ENCODE data around the gene NTN1. TPM values are rescaled to one million over a fixed set of nuclear protein-coding genes. Genes with fewer than 3 reads are reported as not detected.

Gene NTN1
- total RNA-seq, 1 experiment from 2014 or later = 1.2 TPM

DNA sequence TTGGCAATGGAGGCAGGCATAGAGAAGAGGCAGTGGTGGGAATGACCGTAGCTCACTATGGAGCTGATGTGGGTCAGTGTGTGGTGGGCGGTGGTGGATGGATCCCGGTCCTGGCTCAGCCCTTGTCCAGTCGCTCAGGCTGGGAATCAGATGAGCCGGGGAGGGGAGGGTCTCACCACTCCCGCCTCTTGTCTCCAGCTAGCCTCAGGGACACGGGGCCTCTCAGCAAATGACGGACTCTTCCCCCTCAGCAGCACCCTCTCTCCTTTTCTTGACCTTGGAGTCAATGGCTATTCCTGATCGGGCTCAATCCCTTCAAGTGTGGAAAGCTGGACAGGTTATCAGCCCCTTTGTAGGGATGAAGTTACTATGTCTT lies 208.5 kb downstream of the NTN1 start:
- Histone ChIP-seq H3K56ac (ENCODE audit: insufficient read length, low read depth, low read length) (no peak overlapping the region), H3K23me2 (ENCODE audit: insufficient read length, low read depth, low read length, poor library complexity, severe bottlenecking) (no peaks in the 10 kb centered on the region), H3K14ac (ENCODE audit: insufficient read depth, low read length) (no peak overlapping the region; the same call in 1 of the 2 replicates), H3K4me1 (ENCODE audit: insufficient read depth, low read length) (no peaks in the 10 kb centered on the region; the same call in 1 of the 2 replicates), H3K23ac (ENCODE audit: insufficient read length, low read depth, low read length) (no peak overlapping the region), H4K20me1 (ENCODE audit: control insufficient read depth, insufficient read depth, insufficient read length) (peaks cover 6% of the 10 kb centered on the region), H2BK20ac (ENCODE audit: low read depth, low read length, poor library complexity, severe bottlenecking) (no peak overlapping the region), H3K27ac (ENCODE audit: insufficient read length, low read depth, low read length) (no peak overlapping the region), H3K9ac (ENCODE audit: extremely low read depth, insufficient read length, low read length) (no peak overlapping the region), H2BK120ac (ENCODE audit: low read depth, low read length, poor library complexity, severe bottlenecking) (no peak overlapping the region), H3K4ac (ENCODE audit: low read depth, low read length) (no peak overlapping the region), H3K79me2 (ENCODE audit: insufficient read depth, low read length) (no peaks in the 10 kb centered on the region), H3T11ph (ENCODE audit: low read length) (no peak overlapping the region), H3K18ac (ENCODE audit: insufficient read length, low read depth, low read length) (no peak overlapping the region), H4K91ac (ENCODE audit: insufficient read length, low read depth, low read length) (no peak overlapping the region), H2AK5ac (ENCODE audit: insufficient read length, low read length) (no peak overlapping the region), H2BK5ac (ENCODE audit: insufficient read length, low read length) (no peak overlapping the region), H3K9me3 (ENCODE audit: control insufficient read depth, low read depth, low read length) (no peaks in the 10 kb centered on the region), H2BK12ac (ENCODE audit: insufficient read length, low read depth, low read length) (no peak overlapping the region), H2AFZ (ENCODE audit: low read length) (no peak overlapping the region), H3K79me1 (ENCODE audit: insufficient read depth, low read depth, low read length, poor library complexity, severe bottlenecking) (no peaks in the 10 kb centered on the region), H3K4me2 (ENCODE audit: insufficient read depth, insufficient read length, low read length) (no peak overlapping the region), H2BK15ac (ENCODE audit: low read depth, low read length) (no peak overlapping the region), H4K8ac (replicated peaks; ENCODE audit: insufficient read length, low read depth, low read length) (no peak overlapping the region), H3K27me3 (ENCODE audit: insufficient read depth, low read length) (no peaks in the 10 kb centered on the region), H4K5ac (ENCODE audit: insufficient read length, low read depth, low read length) (no peak overlapping the region)
- no peak for DNase-seq
- H3K27ac Mint-ChIP-seq = no peak overlapping the region
- TF ChIP-seq, protein P1, sequence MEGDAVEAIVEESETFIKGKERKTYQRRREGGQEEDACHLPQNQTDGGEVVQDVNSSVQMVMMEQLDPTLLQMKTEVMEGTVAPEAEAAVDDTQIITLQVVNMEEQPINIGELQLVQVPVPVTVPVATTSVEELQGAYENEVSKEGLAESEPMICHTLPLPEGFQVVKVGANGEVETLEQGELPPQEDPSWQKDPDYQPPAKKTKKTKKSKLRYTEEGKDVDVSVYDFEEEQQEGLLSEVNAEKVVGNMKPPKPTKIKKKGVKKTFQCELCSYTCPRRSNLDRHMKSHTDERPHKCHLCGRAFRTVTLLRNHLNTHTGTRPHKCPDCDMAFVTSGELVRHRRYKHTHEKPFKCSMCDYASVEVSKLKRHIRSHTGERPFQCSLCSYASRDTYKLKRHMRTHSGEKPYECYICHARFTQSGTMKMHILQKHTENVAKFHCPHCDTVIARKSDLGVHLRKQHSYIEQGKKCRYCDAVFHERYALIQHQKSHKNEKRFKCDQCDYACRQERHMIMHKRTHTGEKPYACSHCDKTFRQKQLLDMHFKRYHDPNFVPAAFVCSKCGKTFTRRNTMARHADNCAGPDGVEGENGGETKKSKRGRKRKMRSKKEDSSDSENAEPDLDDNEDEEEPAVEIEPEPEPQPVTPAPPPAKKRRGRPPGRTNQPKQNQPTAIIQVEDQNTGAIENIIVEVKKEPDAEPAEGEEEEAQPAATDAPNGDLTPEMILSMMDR (conservative IDR thresholded peaks at IDR 0.05) = no peak
- peaks cover under 1% of the 10 kb centered on the region in 2 experiments; a peak in 2 of 4 replicates for H3K4me1 Mint-ChIP-seq
- no peaks in the 10 kb centered on the region for H3K36me3 Mint-ChIP-seq (ENCODE audit: insufficient read depth in 1 of 3, low read depth in 3 of 3)
- no CpG with 5 or more reads among the region's 9 CpGs for WGBS (ENCODE audit: extremely low coverage, insufficient read length, low lambda C conversion rate)
- no peak overlapping the region for H3K4me3 Mint-ChIP-seq
- H3K9me3 Mint-ChIP-seq = no peaks in the 10 kb centered on the region
- H3K27me3 Mint-ChIP-seq (ENCODE audit: low read depth) = no peaks in the 10 kb centered on the region; the same call in 1 of the 2 replicates
